ENCODE measurements around the gene SLX9.

SLX9 gene

GRCh38 chr21:44913425-44914175, 26.2 kb upstream of the SLX9 start:
- DNase-seq (ENCODE audit: insufficient read length, low spot score): no peak
- no peak for FAIRE-seq
- no peak for TF ChIP-seq PAX5 (IDR thresholded peaks at IDR 0.05; ENCODE audit: insufficient read depth, low read length, severe bottlenecking)
- no peak for TF ChIP-seq POLR2AphosphoS5 (IDR thresholded peaks at IDR 0.05; ENCODE audit: low read depth, low read length)
- no peak for TF ChIP-seq TAF1 (IDR thresholded peaks at IDR 0.05; ENCODE audit: low read depth, low read length)
- TF ChIP-seq POLR2A (IDR thresholded peaks at IDR 0.05; ENCODE audit: low read depth, low read length): no peak
- TF ChIP-seq POU2F2 (IDR thresholded peaks at IDR 0.05; ENCODE audit: low read depth, low read length): no peak
- no peak for TF ChIP-seq SPI1 (IDR thresholded peaks at IDR 0.05; ENCODE audit: low read depth, low read length)

GRCh38 chr21:44914176-44914874, 25.5 kb upstream of the SLX9 start:
- TF ChIP-seq PAX5 (IDR thresholded peaks at IDR 0.05; ENCODE audit: insufficient read depth, low read length, severe bottlenecking) (no peak), SPI1 (IDR thresholded peaks at IDR 0.05; ENCODE audit: low read depth, low read length) (peak; percentile 58)
- DNase-seq (ENCODE audit: insufficient read length, low spot score): no peak
- peak; percentile 83 for FAIRE-seq

- DNase-seq (ENCODE audit: insufficient read length, low spot score) (no peak), FAIRE-seq (no peak)
These were observed 22.9 kb upstream of the SLX9 start for GRCh38 chr21:44916965-44917364.

GRCh38 chr21:44917446-44918106, 22.3 kb upstream of the SLX9 start:
- DNase-seq (ENCODE audit: insufficient read length, low spot score) (no peak), FAIRE-seq (no peak)
- TF ChIP-seq PAX5 (IDR thresholded peaks at IDR 0.05; ENCODE audit: insufficient read depth, low read length, severe bottlenecking) (no peak), POU2F2 (IDR thresholded peaks at IDR 0.05; ENCODE audit: low read depth, low read length) (no peak)

More at GRCh38 chr21:44916965-44917364, 22.9 kb upstream of the SLX9 start:
- TF ChIP-seq POLR2AphosphoS5 (IDR thresholded peaks at IDR 0.05; ENCODE audit: low read depth, low read length) (no peak), TAF1 (IDR thresholded peaks at IDR 0.05; ENCODE audit: low read depth, low read length) (no peak), POU2F2 (IDR thresholded peaks at IDR 0.05; ENCODE audit: low read depth, low read length) (no peak)

GRCh38 chr21:44918107-44918470, 21.7 kb upstream of the SLX9 start:
- DNase-seq (ENCODE audit: insufficient read length, low spot score): no peak
- FAIRE-seq: no peak
- no peak for TF ChIP-seq PAX5 (IDR thresholded peaks at IDR 0.05; ENCODE audit: insufficient read depth, low read length, severe bottlenecking)
- no peak for TF ChIP-seq TAF1 (IDR thresholded peaks at IDR 0.05; ENCODE audit: low read depth, low read length)
- no peak for TF ChIP-seq POLR2AphosphoS5 (IDR thresholded peaks at IDR 0.05; ENCODE audit: low read depth, low read length)

GRCh38 chr21:44918581-44919033, 21.2 kb upstream of the SLX9 start:
- FAIRE-seq: no peak
- no peak for DNase-seq (ENCODE audit: insufficient read length, low spot score)
- no peak for TF ChIP-seq TAF1 (IDR thresholded peaks at IDR 0.05; ENCODE audit: low read depth, low read length)
- no peak for TF ChIP-seq POU2F2 (IDR thresholded peaks at IDR 0.05; ENCODE audit: low read depth, low read length)
- no peak for TF ChIP-seq SPI1 (IDR thresholded peaks at IDR 0.05; ENCODE audit: low read depth, low read length)
- no peak for TF ChIP-seq POLR2A (IDR thresholded peaks at IDR 0.05; ENCODE audit: low read depth, low read length)
- no peak for TF ChIP-seq POLR2AphosphoS5 (IDR thresholded peaks at IDR 0.05; ENCODE audit: low read depth, low read length)
- no peak for TF ChIP-seq PAX5 (IDR thresholded peaks at IDR 0.05; ENCODE audit: insufficient read depth, low read length, severe bottlenecking)

- DNase-seq (ENCODE audit: insufficient read length, low spot score): no peak
- no peak for TF ChIP-seq SPI1 (IDR thresholded peaks at IDR 0.05; ENCODE audit: low read depth, low read length)
- TF ChIP-seq POU2F2 (IDR thresholded peaks at IDR 0.05; ENCODE audit: low read depth, low read length): no peak
- peak; percentile 13 for FAIRE-seq
These were observed 20.5 kb upstream of the SLX9 start for GRCh38 chr21:44919111-44919912.

- FAIRE-seq (peak; percentile 96), DNase-seq (ENCODE audit: insufficient read length, low spot score) (no peak)
- TF ChIP-seq PAX5 (IDR thresholded peaks at IDR 0.05; ENCODE audit: insufficient read depth, low read length, severe bottlenecking): no peak
- peak; percentile 20; the same call in 1 of the 2 replicates for TF ChIP-seq SPI1 (IDR thresholded peaks at IDR 0.05; ENCODE audit: low read depth, low read length)
These were observed 19.7 kb upstream of the SLX9 start for GRCh38 chr21:44919913-44920693.

- TF ChIP-seq POU2F2 (IDR thresholded peaks at IDR 0.05; ENCODE audit: low read depth, low read length) (no peak), TAF1 (IDR thresholded peaks at IDR 0.05; ENCODE audit: low read depth, low read length) (0 out of 2 replicates have a peak, but pooled peaks have one; percentile 30), PAX5 (IDR thresholded peaks at IDR 0.05; ENCODE audit: insufficient read depth, low read length, severe bottlenecking) (no peak), SPI1 (IDR thresholded peaks at IDR 0.05; ENCODE audit: low read depth, low read length) (peak; percentile 77), POLR2A (IDR thresholded peaks at IDR 0.05; ENCODE audit: low read depth, low read length) (0 out of 2 replicates have a peak, but pooled peaks have one; percentile 27)
- DNase-seq (ENCODE audit: insufficient read length, low spot score) (no peak), FAIRE-seq (peak; percentile 89)
These were observed 18.9 kb upstream of the SLX9 start, which contains the start of gene ITGB2 for GRCh38 chr21:44920694-44921604. Gene ITGB2 (minus strand): TSS chr21:44920899. CDS start chr21:44910782, 10,117 bp downstream.
